ENCODE measurements around the gene AK4. TPM values are rescaled to one million over a fixed set of nuclear protein-coding genes. Genes with fewer than 3 reads are reported as not detected.

Gene AK4
- total RNA-seq, 2 donors from 2014 or later = 14.9 to 21.9 TPM

GRCh38 chr1:65174585-65174984, 26.6 kb downstream of the AK4 start:
- ATAC-seq (replicated peaks in 1 of 2) = no peak
- peaks cover 12% of the 10 kb centered on the region for H3K27me3 Mint-ChIP-seq (ENCODE audit: low read depth)
- no peaks in the 10 kb centered on the region for H3K9me3 Mint-ChIP-seq

GRCh38 chr1:65175171-65176055, 27.4 kb downstream of the AK4 start:
- no peaks in the 10 kb centered on the region for H3K9me3 Mint-ChIP-seq
- peaks cover 12% of the 10 kb centered on the region for H3K27me3 Mint-ChIP-seq (ENCODE audit: low read depth)
- no peak for DNase-seq
- no peak overlapping the region for H3K4me3 Mint-ChIP-seq
- no peaks in the 10 kb centered on the region for H3K36me3 Mint-ChIP-seq (ENCODE audit: insufficient read depth in 2 of 2)
- H3K27ac Mint-ChIP-seq = no peak overlapping the region
- H3K4me1 Mint-ChIP-seq (ENCODE audit: low read depth) = no peaks in the 10 kb centered on the region
- no peak for ATAC-seq (replicated peaks in 1 of 2)

More at GRCh38 chr1:65174585-65174984, 26.6 kb downstream of the AK4 start:
- DNase-seq = no peak
- Mint-ChIP-seq H3K27ac (no peak overlapping the region), H3K36me3 (ENCODE audit: insufficient read depth in 2 of 2) (no peaks in the 10 kb centered on the region), H3K4me1 (ENCODE audit: low read depth) (no peaks in the 10 kb centered on the region), H3K4me3 (no peak overlapping the region)

- Mint-ChIP-seq H3K4me1 (ENCODE audit: low read depth) (no peaks in the 10 kb centered on the region), H3K27ac (no peak overlapping the region), H3K9me3 (no peaks in the 10 kb centered on the region), H3K4me3 (no peak overlapping the region), H3K36me3 (ENCODE audit: insufficient read depth in 2 of 2) (no peaks in the 10 kb centered on the region), H3K27me3 (ENCODE audit: low read depth) (peaks cover 12% of the 10 kb centered on the region)
- no peak for DNase-seq
- no peak for ATAC-seq (replicated peaks in 1 of 2)
Observed at GRCh38 chr1:65176056-65176450, 28.1 kb downstream of the AK4 start.

GRCh38 chr1:65176591-65176990, 28.6 kb downstream of the AK4 start:
- DNase-seq = no peak
- no peak overlapping the region for H3K4me3 Mint-ChIP-seq

GRCh38 chr1:65177457-65177856, 29.5 kb downstream of the AK4 start:
- Mint-ChIP-seq H3K4me3 (no peak overlapping the region), H3K4me1 (ENCODE audit: low read depth) (no peaks in the 10 kb centered on the region), H3K27ac (no peak overlapping the region), H3K27me3 (ENCODE audit: low read depth) (peaks cover 12% of the 10 kb centered on the region), H3K9me3 (no peaks in the 10 kb centered on the region), H3K36me3 (ENCODE audit: insufficient read depth in 2 of 2) (no peaks in the 10 kb centered on the region)
- no peak for ATAC-seq (replicated peaks in 1 of 2)
- DNase-seq = no peak

More at GRCh38 chr1:65176591-65176990, 28.6 kb downstream of the AK4 start:
- peaks cover 12% of the 10 kb centered on the region for H3K27me3 Mint-ChIP-seq (ENCODE audit: low read depth)
- H3K27ac Mint-ChIP-seq = no peak overlapping the region
- H3K36me3 Mint-ChIP-seq (ENCODE audit: insufficient read depth in 2 of 2) = no peaks in the 10 kb centered on the region
- no peaks in the 10 kb centered on the region for H3K9me3 Mint-ChIP-seq
- no peak for ATAC-seq (replicated peaks in 1 of 2)
- H3K4me1 Mint-ChIP-seq (ENCODE audit: low read depth) = no peaks in the 10 kb centered on the region

- ATAC-seq (replicated peaks in 1 of 2) (no peak), DNase-seq (no peak)
- H3K36me3 Mint-ChIP-seq (ENCODE audit: insufficient read depth in 2 of 2) = no peaks in the 10 kb centered on the region
- H3K4me3 Mint-ChIP-seq = no peak overlapping the region
- H3K9me3 Mint-ChIP-seq = no peaks in the 10 kb centered on the region
- peaks cover 12% of the 10 kb centered on the region for H3K27me3 Mint-ChIP-seq (ENCODE audit: low read depth)
- H3K4me1 Mint-ChIP-seq (ENCODE audit: low read depth) = no peaks in the 10 kb centered on the region
- H3K27ac Mint-ChIP-seq = no peak overlapping the region
Observed at GRCh38 chr1:65178235-65178634, 30.2 kb downstream of the AK4 start.

- ATAC-seq (replicated peaks in 1 of 2) = no peak
- H3K4me1 Mint-ChIP-seq (ENCODE audit: low read depth) = no peaks in the 10 kb centered on the region
- H3K36me3 Mint-ChIP-seq (ENCODE audit: insufficient read depth in 2 of 2) = no peaks in the 10 kb centered on the region
- H3K27me3 Mint-ChIP-seq (ENCODE audit: low read depth) = peaks cover 9% of the 10 kb centered on the region
- no peak overlapping the region for H3K27ac Mint-ChIP-seq
- no peak for DNase-seq
- no peaks in the 10 kb centered on the region for H3K9me3 Mint-ChIP-seq
- no peak overlapping the region for H3K4me3 Mint-ChIP-seq
Observed at GRCh38 chr1:65179148-65179547, 31.1 kb downstream of the AK4 start.

- DNase-seq (no peak), ATAC-seq (replicated peaks in 1 of 2) (no peak)
- Mint-ChIP-seq H3K9me3 (no peaks in the 10 kb centered on the region), H3K27me3 (ENCODE audit: low read depth) (peaks cover 7% of the 10 kb centered on the region), H3K4me3 (no peak overlapping the region), H3K4me1 (ENCODE audit: low read depth) (no peaks in the 10 kb centered on the region), H3K36me3 (ENCODE audit: insufficient read depth in 2 of 2) (no peaks in the 10 kb centered on the region), H3K27ac (no peak overlapping the region)
Observed at GRCh38 chr1:65180977-65181376, 33.0 kb downstream of the AK4 start.

- Mint-ChIP-seq H3K9me3 (no peaks in the 10 kb centered on the region), H3K36me3 (ENCODE audit: insufficient read depth in 2 of 2) (no peaks in the 10 kb centered on the region), H3K27ac (no peak overlapping the region), H3K27me3 (ENCODE audit: low read depth) (peaks cover 7% of the 10 kb centered on the region), H3K4me1 (ENCODE audit: low read depth) (no peaks in the 10 kb centered on the region), H3K4me3 (no peak overlapping the region)
- no peak for ATAC-seq (replicated peaks in 1 of 2)
- no peak for DNase-seq
Observed at GRCh38 chr1:65182658-65183268, 34.8 kb downstream of the AK4 start.

GRCh38 chr1:65189576-65190115, 41.6 kb downstream of the AK4 start:
- Mint-ChIP-seq H3K9me3 (no peaks in the 10 kb centered on the region), H3K4me1 (ENCODE audit: low read depth) (no peaks in the 10 kb centered on the region), H3K27ac (no peak overlapping the region), H3K4me3 (no peak overlapping the region), H3K27me3 (ENCODE audit: low read depth) (no peaks in the 10 kb centered on the region), H3K36me3 (ENCODE audit: insufficient read depth in 2 of 2) (peaks cover 2% of the 10 kb centered on the region in 2 donors)
- ATAC-seq (replicated peaks in 1 of 2) = no peak
- no peak for DNase-seq

GRCh38 chr1:65190229-65190628, 42.2 kb downstream of the AK4 start:
- H3K4me1 Mint-ChIP-seq (ENCODE audit: low read depth) = no peaks in the 10 kb centered on the region
- DNase-seq (no peak), ATAC-seq (replicated peaks in 1 of 2) (no peak)
- no peak overlapping the region for H3K27ac Mint-ChIP-seq
- no peaks in the 10 kb centered on the region for H3K9me3 Mint-ChIP-seq
- peaks cover 2% of the 10 kb centered on the region in 2 donors for H3K36me3 Mint-ChIP-seq (ENCODE audit: insufficient read depth in 2 of 2)
- H3K27me3 Mint-ChIP-seq (ENCODE audit: low read depth) = no peaks in the 10 kb centered on the region
- H3K4me3 Mint-ChIP-seq = no peak overlapping the region

- ATAC-seq (replicated peaks in 1 of 2) (no peak), DNase-seq (no peak)
- H3K36me3 Mint-ChIP-seq (ENCODE audit: insufficient read depth in 2 of 2) = peaks cover 2% of the 10 kb centered on the region in 2 donors
- no peak overlapping the region for H3K4me3 Mint-ChIP-seq
- no peak overlapping the region for H3K27ac Mint-ChIP-seq
- H3K4me1 Mint-ChIP-seq (ENCODE audit: low read depth) = peaks cover 2% of the 10 kb centered on the region
- peaks cover 3% of the 10 kb centered on the region for H3K27me3 Mint-ChIP-seq (ENCODE audit: low read depth)
- no peaks in the 10 kb centered on the region for H3K9me3 Mint-ChIP-seq
Observed at GRCh38 chr1:65193129-65193695, 45.2 kb downstream of the AK4 start.
